ENCODE data around the gene ERAP2. TPM values are rescaled to one million over a fixed set of nuclear protein-coding genes. Genes with fewer than 3 reads are reported as not detected.

Gene ERAP2
- total and polyA plus RNA-seq, 10 of the 15 experiments (the other 5 are each of a cell fraction or from before 2014, with no cell fraction given), result 4.0 to 28.7 (median 11.7) TPM

GRCh38 chr5:96902876-96903275, 26.6 kb downstream of the ERAP2 start:
- H4K20me1 ChIP-seq (ENCODE audit: control insufficient read depth, insufficient read depth), result no peaks in the 10 kb centered on the region
- H3K79me2 ChIP-seq (ENCODE audit: control insufficient read depth, insufficient read depth, low read length), result no peaks in the 10 kb centered on the region
- ATAC-seq (no peak), FAIRE-seq (no peak), DNase-seq (ENCODE audit: low read depth, low spot score) (no peak)
- intact Hi-C loops (cut with micrococcal nuclease; ENCODE audit: unreplicated experiment), result no loop called here
- CTCF ChIA-PET, result interaction anchor here (1.2 to 10.7 kb wide), 4 partner anchors 28 to 259 kb away, joined by 3 to 167 read pairs (median 6); no protein-coding TSS in a partner anchor
- SMC1A ChIA-PET (ENCODE audit: uncharacterized antibody, unreplicated experiment), result interaction anchor here (1.2 to 3.7 kb wide), 4 partner anchors 26 to 33 kb away, joined by 3 to 43 read pairs (median 10); partner anchors contain the start of gene ERAP2
- peaks cover 5 to 28% of the 10 kb centered on the region in 2 experiments for H3K36me3 ChIP-seq (ENCODE audit: control insufficient read depth in 2 of 2, insufficient read depth in 2 of 2, low read length in 1 of 2)
- in situ Hi-C loops (cut with MboI), result no loop called here
- no peak overlapping the region for H3K27ac ChIP-seq (ENCODE audit: control insufficient read depth, insufficient read depth)
- no peak overlapping the region for H2AFZ ChIP-seq (ENCODE audit: control insufficient read depth, low read depth, low read length)
- peaks cover 3% of the 10 kb centered on the region; the same call in 1 of the 2 replicates for H3K4me1 ChIP-seq (ENCODE audit: control insufficient read depth, insufficient read depth, low read length)
- RAD21 ChIA-PET (ENCODE audit: unreplicated experiment), result interaction anchor here (1.3 kb wide), 1 partner anchor 31 kb away, joined by 3 read pairs; no protein-coding TSS in a partner anchor
- H3K4me2 ChIP-seq (ENCODE audit: control insufficient read depth, insufficient read depth), result no peak overlapping the region
- BruUV-seq (replicated peaks), result no TSS peak
- H3K9me3 ChIP-seq (replicated peaks; ENCODE audit: control insufficient read depth, insufficient read depth, low read length), result no peaks in the 10 kb centered on the region
- WGBS (ENCODE audit: insufficient coverage, insufficient replicate concordance, low lambda C conversion rate, missing lambda C conversion rate), result 97% methylated on average over 3 of the region's 3 CpGs
- no peak overlapping the region for H3K9ac ChIP-seq (ENCODE audit: control insufficient read depth, insufficient read depth, low read length)
- no peak overlapping the region for H3K4me3 ChIP-seq
- POLR2A ChIA-PET, result no interaction called here
- H3K27me3 ChIP-seq (replicated peaks in 1 of 2; ENCODE audit: control insufficient read depth in 2 of 2, insufficient read depth in 2 of 2, low read length in 1 of 2), result no peaks in the 10 kb centered on the region
- TF ChIP-seq BMI1 (IDR thresholded peaks at IDR 0.05; ENCODE audit: borderline replicate concordance), result no peak
- TF ChIP-seq, protein P1, sequence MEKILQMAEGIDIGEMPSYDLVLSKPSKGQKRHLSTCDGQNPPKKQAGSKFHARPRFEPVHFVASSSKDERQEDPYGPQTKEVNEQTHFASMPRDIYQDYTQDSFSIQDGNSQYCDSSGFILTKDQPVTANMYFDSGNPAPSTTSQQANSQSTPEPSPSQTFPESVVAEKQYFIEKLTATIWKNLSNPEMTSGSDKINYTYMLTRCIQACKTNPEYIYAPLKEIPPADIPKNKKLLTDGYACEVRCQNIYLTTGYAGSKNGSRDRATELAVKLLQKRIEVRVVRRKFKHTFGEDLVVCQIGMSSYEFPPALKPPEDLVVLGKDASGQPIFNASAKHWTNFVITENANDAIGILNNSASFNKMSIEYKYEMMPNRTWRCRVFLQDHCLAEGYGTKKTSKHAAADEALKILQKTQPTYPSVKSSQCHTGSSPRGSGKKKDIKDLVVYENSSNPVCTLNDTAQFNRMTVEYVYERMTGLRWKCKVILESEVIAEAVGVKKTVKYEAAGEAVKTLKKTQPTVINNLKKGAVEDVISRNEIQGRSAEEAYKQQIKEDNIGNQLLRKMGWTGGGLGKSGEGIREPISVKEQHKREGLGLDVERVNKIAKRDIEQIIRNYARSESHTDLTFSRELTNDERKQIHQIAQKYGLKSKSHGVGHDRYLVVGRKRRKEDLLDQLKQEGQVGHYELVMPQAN (conservative IDR thresholded peaks at IDR 0.05), result no peak
- no peak for TF ChIP-seq IRF4 (IDR thresholded peaks at IDR 0.05; ENCODE audit: low read depth, low read length)
- TF ChIP-seq ZBED1 (IDR thresholded peaks at IDR 0.05; ENCODE audit: borderline replicate concordance), result no peak
- no peak for TF ChIP-seq RAD21 (IDR thresholded peaks at IDR 0.05; ENCODE audit: insufficient read depth, low read depth, low read length)
- TF ChIP-seq ZBTB4 (CRISPR knock-in tag; IDR thresholded peaks at IDR 0.05), result no peak
- TF ChIP-seq STAT1 (conservative IDR thresholded peaks at IDR 0.05), result no peak
- TF ChIP-seq, protein P2, sequence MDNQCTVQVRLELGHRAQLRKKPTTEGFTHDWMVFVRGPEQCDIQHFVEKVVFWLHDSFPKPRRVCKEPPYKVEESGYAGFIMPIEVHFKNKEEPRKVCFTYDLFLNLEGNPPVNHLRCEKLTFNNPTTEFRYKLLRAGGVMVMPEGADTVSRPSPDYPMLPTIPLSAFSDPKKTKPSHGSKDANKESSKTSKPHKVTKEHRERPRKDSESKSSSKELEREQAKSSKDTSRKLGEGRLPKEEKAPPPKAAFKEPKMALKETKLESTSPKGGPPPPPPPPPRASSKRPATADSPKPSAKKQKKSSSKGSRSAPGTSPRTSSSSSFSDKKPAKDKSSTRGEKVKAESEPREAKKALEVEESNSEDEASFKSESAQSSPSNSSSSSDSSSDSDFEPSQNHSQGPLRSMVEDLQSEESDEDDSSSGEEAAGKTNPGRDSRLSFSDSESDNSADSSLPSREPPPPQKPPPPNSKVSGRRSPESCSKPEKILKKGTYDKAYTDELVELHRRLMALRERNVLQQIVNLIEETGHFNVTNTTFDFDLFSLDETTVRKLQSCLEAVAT (IDR thresholded peaks at IDR 0.05), result no peak
- TF ChIP-seq ZBTB11 (CRISPR knock-in tag; IDR thresholded peaks at IDR 0.05), result no peak
- TF ChIP-seq ZNF207 (IDR thresholded peaks at IDR 0.05; ENCODE audit: borderline replicate concordance), result no peak
- no peak for TF ChIP-seq DPF2 (IDR thresholded peaks at IDR 0.05)
- no peak for TF ChIP-seq BRCA1 (IDR thresholded peaks at IDR 0.05; ENCODE audit: low read depth, low read length)
- TF ChIP-seq TBL1XR1 (IDR thresholded peaks at IDR 0.05; ENCODE audit: low read depth, low read length), result no peak
- no peak for TF ChIP-seq POLR2A (IDR thresholded peaks at IDR 0.05; ENCODE audit: low read depth, low read length)
- TF ChIP-seq YY1 (IDR thresholded peaks at IDR 0.05; ENCODE audit: low read depth, low read length), result no peak
- TF ChIP-seq MEF2B (IDR thresholded peaks at IDR 0.05; ENCODE audit: partially characterized antibody, poor library complexity, severe bottlenecking), result no peak

All from GM12878 (cell line).